ENCODE results near the gene KCNIP1. TPM values are rescaled to one million over a fixed set of nuclear protein-coding genes. Genes with fewer than 3 reads are reported as not detected.

The KCNIP1 gene
- total RNA-seq, 1 experiment from 2014 or later: not detected

- TF ChIP-seq CTCF (IDR thresholded peaks at IDR 0.05 in 2 of 3, conservative IDR thresholded peaks at IDR 0.05 in 1 of 3; ENCODE audit: borderline replicate concordance in 1 of 3, insufficient read depth in 1 of 3, low read depth in 2 of 3, low read length in 2 of 3) (no peak), ZNF274 (IDR thresholded peaks at IDR 0.05; ENCODE audit: low read depth, low read length) (no peak), POLR2AphosphoS5 (IDR thresholded peaks at IDR 0.05; ENCODE audit: low read depth, low read length) (no peak), ZBTB33 (IDR thresholded peaks at IDR 0.05; ENCODE audit: extremely low read depth, insufficient replicate concordance, low read length) (no peak), SRF (IDR thresholded peaks at IDR 0.05; ENCODE audit: low read depth) (no peak), FOSL1 (IDR thresholded peaks at IDR 0.05; ENCODE audit: low read depth) (no peak), CEBPB (IDR thresholded peaks at IDR 0.05; ENCODE audit: low read depth) (no peak), ATF3 (IDR thresholded peaks at IDR 0.05) (no peak)
Measured at GRCh38 chr5:170738840-170739239, 235.0 kb downstream of the KCNIP1 start (continued).

GRCh38 chr5:170739446-170739845, 235.6 kb downstream of the KCNIP1 start:
- RAD21 ChIA-PET (ENCODE audit: low non-redundant PET in 1 of 2, low total read pairs in 2 of 2, uncharacterized antibody in 2 of 2, unreplicated experiment in 2 of 2): no interaction called here
- H3K9me3 ChIP-seq (ENCODE audit: control insufficient read depth in 1 of 2, insufficient read depth in 1 of 2, low read depth in 1 of 2, low read length in 2 of 2): no peaks in the 10 kb centered on the region
- no peaks in the 10 kb centered on the region for H3K9me2 ChIP-seq (ENCODE audit: insufficient read depth)
- ATAC-seq (no peak), DNase-seq (ENCODE audit: low read depth, low spot score) (no peak)
- no peak overlapping the region for H3K4me3 ChIP-seq (replicated peaks in 1 of 2; ENCODE audit: low read depth in 1 of 2, low read length in 2 of 2)
- no TSS peak for BruUV-seq (replicated peaks)
- POLR2A ChIA-PET: no interaction called here
- H3K9ac ChIP-seq (ENCODE audit: low read length): no peak overlapping the region
- intact Hi-C loops (cut with micrococcal nuclease): no loop called here
- H3K27ac ChIP-seq (ENCODE audit: low read depth, low read length): no peak overlapping the region
- H3K27me3 ChIP-seq (ENCODE audit: insufficient read depth, low read length): no peaks in the 10 kb centered on the region; the same call in 1 of the 2 replicates
- no peaks in the 10 kb centered on the region for H3K36me3 ChIP-seq (ENCODE audit: control insufficient read depth in 1 of 2, insufficient read depth in 2 of 2, low read length in 2 of 2)
- CTCF ChIA-PET: interaction anchor here (1.1 kb wide), 1 partner anchor 52 kb away, joined by 3 read pairs; no protein-coding TSS in a partner anchor
- H3K79me2 ChIP-seq (ENCODE audit: insufficient read depth, low read length): no peaks in the 10 kb centered on the region
- H2AFZ ChIP-seq (ENCODE audit: low read depth, low read length, poor library complexity, severe bottlenecking): no peak overlapping the region
- peaks cover 0 to 4% of the 10 kb centered on the region in 2 experiments; a peak in 1 of 4 replicates for H3K4me1 ChIP-seq (ENCODE audit: control insufficient read depth in 1 of 2, insufficient read depth in 2 of 2, low read length in 2 of 2)
- no peak overlapping the region for H3K4me2 ChIP-seq (ENCODE audit: low read length)
- no peaks in the 10 kb centered on the region for H4K20me1 ChIP-seq (ENCODE audit: insufficient read depth)
- no peak for TF ChIP-seq SRF (IDR thresholded peaks at IDR 0.05; ENCODE audit: low read depth)
- TF ChIP-seq EZH2 (IDR thresholded peaks at IDR 0.05): no peak
- no peak for TF ChIP-seq MAX (IDR thresholded peaks at IDR 0.05)
- no peak for TF ChIP-seq SIN3A (IDR thresholded peaks at IDR 0.05; ENCODE audit: low read depth)
- no peak for TF ChIP-seq ZNF274 (IDR thresholded peaks at IDR 0.05; ENCODE audit: low read depth, low read length)
- TF ChIP-seq ELF1 (IDR thresholded peaks at IDR 0.05; ENCODE audit: borderline replicate concordance, low read depth): no peak
- TF ChIP-seq EGR1 (IDR thresholded peaks at IDR 0.05; ENCODE audit: low read depth): no peak
- no peak for TF ChIP-seq YY1 (IDR thresholded peaks at IDR 0.05; ENCODE audit: extremely low read depth, insufficient replicate concordance, low read depth, low read length)
- no peak for TF ChIP-seq TCF7L2 (IDR thresholded peaks at IDR 0.05; ENCODE audit: borderline replicate concordance, extremely low read depth, insufficient read depth, insufficient read length)
- no peak for TF ChIP-seq ZBTB33 (IDR thresholded peaks at IDR 0.05; ENCODE audit: extremely low read depth, insufficient replicate concordance, low read length)
- no peak for TF ChIP-seq POLR2AphosphoS5 (IDR thresholded peaks at IDR 0.05; ENCODE audit: low read depth, low read length)
- TF ChIP-seq EZH2phosphoT487 (IDR thresholded peaks at IDR 0.05; ENCODE audit: borderline replicate concordance): no peak
